K562 (cell line): ENCODE data around the gene LRRC7. TPM values are rescaled to one million over a fixed set of nuclear protein-coding genes. Genes with fewer than 3 reads are reported as not detected.

ENCODE experiments used
- ATAC-seq: fragments of 200-7000 bp; cut with Tn5 transposase; 3 replicates; pipeline ENCODE4 v1.9.1; 2020; ENCODE audit warnings: moderate library complexity
- BruUV-seq: library from RNA; stranded (reverse); fragments of 400-500 nt; replicated peaks from 2 replicates; lab custom pipeline; 2021; lab: Mats Ljungman, UMichigan
- CTCF ChIA-PET: fragments of 300-600 bp; formaldehyde crosslinking; extraction: SDS; loops from one replicate; lab custom pipeline; 2021; ENCODE audit warnings: low intra/inter-chr PET ratio; lab: Yijun Ruan, JAX
- POLR2A ChIA-PET: fragments of 300-600, 350-650 bp; sonication (Branson Sonifier 250); formaldehyde crosslinking; extraction: SDS; loops from one replicate; lab custom pipeline; 2021; ENCODE audit warnings: antibody characterized with exemption, inconsistent platforms; lab: Yijun Ruan, JAX
- DNase-seq, 4 experiments: peaks; one replicate each; pipeline versions ENCODE4 v3.0.0 to v3.0.0-alpha.2; 2011 to 2018; ENCODE audit warnings: low spot score in 3 of 4, mixed read lengths in 3 of 4; ENCODE audit errors: extremely low read depth in 1 of 4
- FAIRE-seq: peaks from 2 replicates; lab custom pipeline; 2011; peaks lifted over from hg19 to GRCh38; lab: Jason Lieb, UNC
- H2AFZ ChIP-seq: 2 replicates; pipeline ENCODE4 v1.6.0; 2011; ENCODE audit warnings: low read depth, low read length, control low read depth, inconsistent platforms
- H3K27ac ChIP-seq: fragments of 200-600 bp; 3 replicates; pipeline ENCODE4 v1.8.0; 2011; ENCODE audit warnings: low read depth, mild to moderate bottlenecking, control low read depth, inconsistent platforms, low read length, moderate library complexity, mixed read lengths; ENCODE audit errors: extremely low read depth
- H3K27me3 ChIP-seq, 2 experiments: fragments of 300-600 bp in 1 of 2; 2 replicates in 1 of 2; 3 replicates in 1 of 2; pipeline versions ENCODE4 v1.6.0 to v1.8.0; 2011; ENCODE audit warnings: inconsistent platforms in 2 of 2, low read length in 2 of 2, mild to moderate bottlenecking in 1 of 2, mixed read lengths in 1 of 2, moderate library complexity in 1 of 2; ENCODE audit not compliant: control insufficient read depth in 2 of 2, insufficient read depth in 2 of 2
- H3K36me3 ChIP-seq: fragments of 300-600 bp; 3 replicates; pipeline ENCODE4 v1.8.0; 2011; ENCODE audit warnings: mild to moderate bottlenecking, low read length, inconsistent platforms; ENCODE audit not compliant: control insufficient read depth, insufficient read depth
- H3K4me1 ChIP-seq, 2 experiments: fragments of 200-600 bp in 1 of 2; replicated peaks in 1 of 2; 2 replicates in 1 of 2; 3 replicates in 1 of 2; pipeline versions ENCODE4 v1.5.1 to v1.8.0; 2011; ENCODE audit warnings: inconsistent platforms in 2 of 2, low read length in 2 of 2, mild to moderate bottlenecking in 1 of 2, mixed read lengths in 1 of 2, moderate library complexity in 1 of 2; ENCODE audit not compliant: control insufficient read depth in 2 of 2, insufficient read depth in 2 of 2
- H3K4me2 ChIP-seq: 2 replicates; pipeline ENCODE4 v1.6.1; 2011; ENCODE audit warnings: low read length, control low read depth, inconsistent platforms, mixed read lengths; ENCODE audit not compliant: insufficient read depth
- H3K4me3 ChIP-seq: fragments of 200-600 bp; sonication (generic), shearing (Covaris generic); 2 replicates; pipeline ENCODE4 v1.5.1; 2016; ENCODE audit warnings: control low read depth, inconsistent platforms
- H3K79me2 ChIP-seq: fragments of 200-600 bp; 3 replicates; pipeline ENCODE4 v1.8.0; 2011; ENCODE audit warnings: low read length, inconsistent platforms; ENCODE audit not compliant: control insufficient read depth, insufficient read depth
- H3K9ac ChIP-seq, 2 experiments: 2 replicates each; pipeline versions ENCODE4 v1.6.0 to v1.6.1; 2011; ENCODE audit warnings: low read depth in 2 of 2, low read length in 2 of 2, control low read depth in 1 of 2, inconsistent platforms in 1 of 2, mild to moderate bottlenecking in 1 of 2, mixed read lengths in 1 of 2; ENCODE audit not compliant: insufficient read depth in 1 of 2
- H3K9me1 ChIP-seq: one replicate; pipeline ENCODE4 v1.6.0; 2011; ENCODE audit warnings: inconsistent platforms, mild to moderate bottlenecking, low read length, moderate library complexity; ENCODE audit not compliant: control insufficient read depth, insufficient read depth
- H3K9me3 ChIP-seq: replicated peaks from 2 replicates; pipeline ENCODE4 v1.5.1; 2011; ENCODE audit warnings: low read depth, low read length, inconsistent platforms; ENCODE audit not compliant: control insufficient read depth, insufficient read depth
- H4K20me1 ChIP-seq: replicated peaks from 2 replicates; pipeline ENCODE4 v1.6.1; 2011; ENCODE audit warnings: low read length, inconsistent platforms, mixed read lengths; ENCODE audit not compliant: control insufficient read depth, insufficient read depth
- HNRNPK ChIP-seq: fragments of 200-400 bp; formaldehyde crosslinking; IDR thresholded peaks from one replicate; pipeline ENCODE4 v1.6.1; 2018; ENCODE audit warnings: mild to moderate bottlenecking, low read depth, low read length; ENCODE audit not compliant: poor library complexity, severe bottlenecking
- TAF9B ChIP-seq: fragments of 450-650 bp; IDR thresholded peaks from 2 replicates; pipeline ENCODE4 v1.6.1; 2018; ENCODE audit warnings: mild to moderate bottlenecking; ENCODE audit not compliant: partially characterized antibody
- WGBS: fragments of 100-300 bp; shearing (Covaris generic); methylation state at CpG from one replicate; pipeline ENCODE4 v1.1.6; 2016; ENCODE audit warnings: low coverage, mixed read lengths; ENCODE audit not compliant: insufficient coverage; ENCODE audit errors: missing lambda C conversion rate; 5-methylcytosine and 5-hydroxymethylcytosine counted together
- in situ Hi-C: fragments of 300-500 bp; cut with MboI; formaldehyde crosslinking; loops from 4 replicates; pipeline ENCODE4 v1.15.0; 2018; ENCODE audit warnings: inconsistent platforms, mixed read lengths
- intact Hi-C: fragments of 100-400 bp; cut with micrococcal nuclease; formaldehyde crosslinking; loops from 2 replicates; pipeline ENCODE4 v1.14.2; 2022
- polyA plus RNA-seq, 8 experiments: library from polyadenylated mRNA; depleted of rRNA in 4 of 8; stranded (reverse) in 5 of 8; unstranded in 3 of 8; fragments of >200 nt; fragmentation: Nextera tagmentation in 2 of 8; fragmentation: Illumina TruSeq in 1 of 8; extraction: Ambion mirVana in 2 of 8; extraction: Trizol in 1 of 8; gene quantifications; 2 replicates each; pipeline versions ENCODE4 v1.2.1 to v1.2.3, GENCODE V29; 2011 to 2014; ENCODE audit warnings: inconsistent platforms in 1 of 8, missing spikeins in 1 of 8
- total RNA-seq, 7 experiments: library from RNA; depleted of rRNA in 6 of 7; stranded (reverse); fragments of >200 nt in 6 of 7; fragmentation: Illumina TruSeq in 2 of 7; extraction: Trizol in 2 of 7; gene quantifications; 2 replicates each; pipeline versions ENCODE4 v1.2.1 to v1.2.3, GENCODE V29; 2011 to 2021; ENCODE audit warnings: low replicate concordance in 1 of 7
- TF ChIP-seq, protein P1 (sequence below): fragments of 250-450 bp; sonication (Bioruptor Pico); IDR thresholded peaks from 2 replicates; pipeline ENCODE4 v1.8.0; 2021; ENCODE audit warnings: moderate library complexity, mild to moderate bottlenecking, inconsistent platforms
- TF ChIP-seq, protein P2 (sequence below): fragments of 450-650 bp; conservative IDR thresholded peaks from 2 replicates; pipeline ENCODE4 v1.6.1; 2016; ENCODE audit warnings: missing genetic modification characterization, low read depth, mild to moderate bottlenecking, control low read depth, missing compliant biosample characterization

The LRRC7 gene
- total and polyA plus RNA-seq, 9 of the 15 experiments (the other 6 are each of a cell fraction or from before 2014, with no cell fraction given) = 0.09 to 0.94 (median 0.49) TPM

DNA sequence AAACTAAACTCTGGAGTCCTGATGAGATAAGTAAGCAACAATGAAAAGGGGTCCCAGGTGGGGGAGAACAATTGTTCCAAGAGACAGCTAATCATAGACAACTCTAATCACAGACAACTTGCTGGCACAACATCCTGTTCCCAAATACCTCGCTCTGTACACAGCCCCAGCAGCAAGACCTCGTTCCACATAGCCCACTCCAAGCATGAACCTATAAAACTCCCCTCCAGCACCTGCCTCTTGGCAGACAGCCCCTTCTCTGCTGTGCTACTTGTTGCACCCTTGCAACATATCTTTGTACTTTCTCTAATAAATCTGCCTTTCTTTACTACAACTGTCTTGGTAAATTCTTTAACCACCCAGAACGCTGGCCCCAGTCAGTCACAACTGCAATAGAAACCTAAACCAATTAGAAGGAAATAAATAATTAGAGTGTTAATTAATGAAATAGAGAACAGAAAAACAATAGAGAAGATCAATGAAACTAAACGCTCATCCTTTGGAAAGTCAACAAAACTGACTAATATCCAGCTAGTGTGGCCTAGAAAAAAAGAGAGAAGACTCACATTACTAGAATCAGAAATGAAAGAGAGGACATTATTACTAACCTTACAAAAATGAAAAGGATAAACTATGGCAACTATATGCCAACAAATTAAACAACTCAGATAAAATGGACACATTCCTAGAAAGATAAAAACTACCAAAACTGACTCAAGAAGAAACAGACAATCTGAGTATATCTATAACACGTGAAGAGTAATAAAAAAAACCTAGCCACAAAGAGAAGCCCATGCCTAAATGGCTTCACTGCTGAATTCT lies 601.5 kb downstream of the LRRC7 start:
- H3K4me3 ChIP-seq = no peak overlapping the region
- H3K4me1 ChIP-seq = no peaks in the 10 kb centered on the region
- H3K9ac ChIP-seq = no peak overlapping the region
- FAIRE-seq (peak; percentile 23), DNase-seq (no peak), ATAC-seq (no peak; the same call in 2 of the 3 replicates)
- no peak overlapping the region for H3K4me2 ChIP-seq
- H3K9me1 ChIP-seq = no peaks in the 10 kb centered on the region
- no peaks in the 10 kb centered on the region for H3K9me3 ChIP-seq
- H4K20me1 ChIP-seq = no peaks in the 10 kb centered on the region
- ChIA-PET CTCF (no interaction called here), POLR2A (interaction anchor here (0.6 to 2.2 kb wide), 3 partner anchors 11 to 49 kb away, joined by 4 to 8 read pairs (median 8); no protein-coding TSS in a partner anchor)
- WGBS = 60% methylated on average over 5 of the region's 5 CpGs
- peaks cover 9% of the 10 kb centered on the region; the same call in 2 of the 3 replicates for H3K36me3 ChIP-seq
- intact Hi-C loops = no loop called here
- no peak overlapping the region for H2AFZ ChIP-seq
- H3K27ac ChIP-seq = no peak overlapping the region
- no peak for TF ChIP-seq TAF9B
- TF ChIP-seq, protein P1, sequence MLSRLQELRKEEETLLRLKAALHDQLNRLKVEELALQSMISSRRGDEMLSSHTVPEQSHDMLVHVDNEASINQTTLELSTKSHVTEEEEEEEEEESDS (CRISPR knock-in tag) = no peak
- no peaks in the 10 kb centered on the region for H3K27me3 ChIP-seq
- BruUV-seq = no TSS peak
- in situ Hi-C loops = no loop called here
- H3K79me2 ChIP-seq = no peaks in the 10 kb centered on the region

DNA sequence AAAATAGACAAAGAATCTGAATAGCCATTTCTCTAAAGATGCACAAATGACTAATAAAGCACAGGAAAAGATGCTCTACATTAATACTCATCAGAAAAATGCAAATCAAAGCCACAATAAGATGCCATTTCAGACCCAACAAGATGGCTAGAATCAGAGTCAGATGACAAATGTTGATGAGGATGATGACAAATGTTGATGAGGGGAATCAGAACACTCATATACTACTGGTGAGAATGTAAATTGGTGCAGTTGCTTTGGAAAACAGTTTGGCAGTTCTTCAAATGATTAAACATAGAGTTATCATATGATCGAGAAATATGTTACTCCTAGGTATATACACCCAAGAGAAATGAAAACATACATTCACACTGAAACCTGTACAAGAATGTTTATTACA lies 603.8 kb downstream of the LRRC7 start:
- H4K20me1 ChIP-seq = no peaks in the 10 kb centered on the region
- H3K9ac ChIP-seq = no peak overlapping the region
- no peak overlapping the region for H3K4me3 ChIP-seq
- no peak overlapping the region for H3K4me2 ChIP-seq
- DNase-seq (no peak), FAIRE-seq (no peak), ATAC-seq (no peak)
- H3K9me3 ChIP-seq = no peaks in the 10 kb centered on the region
- 81% methylated on average over 1 of the region's 1 CpG for WGBS
- H3K9me1 ChIP-seq = no peaks in the 10 kb centered on the region
- BruUV-seq = no TSS peak
- ChIA-PET POLR2A (no interaction called here), CTCF (no interaction called here)
- H3K4me1 ChIP-seq = no peaks in the 10 kb centered on the region
- H3K27ac ChIP-seq = no peak overlapping the region
- no peak overlapping the region for H2AFZ ChIP-seq
- H3K79me2 ChIP-seq = no peaks in the 10 kb centered on the region
- H3K27me3 ChIP-seq = no peaks in the 10 kb centered on the region
- intact Hi-C loops = no loop called here
- H3K36me3 ChIP-seq = peaks cover 14% of the 10 kb centered on the region; the same call in 2 of the 3 replicates
- in situ Hi-C loops = no loop called here
- TF ChIP-seq HNRNPK = no peak
- TF ChIP-seq, protein P2, sequence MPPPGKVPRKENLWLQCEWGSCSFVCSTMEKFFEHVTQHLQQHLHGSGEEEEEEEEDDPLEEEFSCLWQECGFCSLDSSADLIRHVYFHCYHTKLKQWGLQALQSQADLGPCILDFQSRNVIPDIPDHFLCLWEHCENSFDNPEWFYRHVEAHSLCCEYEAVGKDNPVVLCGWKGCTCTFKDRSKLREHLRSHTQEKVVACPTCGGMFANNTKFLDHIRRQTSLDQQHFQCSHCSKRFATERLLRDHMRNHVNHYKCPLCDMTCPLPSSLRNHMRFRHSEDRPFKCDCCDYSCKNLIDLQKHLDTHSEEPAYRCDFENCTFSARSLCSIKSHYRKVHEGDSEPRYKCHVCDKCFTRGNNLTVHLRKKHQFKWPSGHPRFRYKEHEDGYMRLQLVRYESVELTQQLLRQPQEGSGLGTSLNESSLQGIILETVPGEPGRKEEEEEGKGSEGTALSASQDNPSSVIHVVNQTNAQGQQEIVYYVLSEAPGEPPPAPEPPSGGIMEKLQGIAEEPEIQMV (tag) = no peak
